Measurements from ENCODE around the gene TRABD.
"Not testable (repeated sequence)": the region's sequence is repeated elsewhere in the genome, so short reads cannot be mapped to it uniquely, and the experiment has no call there.

Gene TRABD

GRCh38 chr22:50153056-50153755 is 32.5 kb upstream of the TRABD start:
- no peaks in the 10 kb centered on the region for H3K9me3 ChIP-seq (ENCODE audit: control insufficient read depth in 2 of 2, low read length in 2 of 2)
- no peak overlapping the region for H3K27ac ChIP-seq (ENCODE audit: low read length)
- H3K36me3 ChIP-seq (ENCODE audit: control insufficient read depth in 2 of 2, insufficient read depth in 2 of 2, low read length in 2 of 2) = no peaks in the 10 kb centered on the region
- no peak overlapping the region for H3K9ac ChIP-seq (ENCODE audit: low read length in 2 of 2)
- H3K4me1 ChIP-seq (ENCODE audit: control insufficient read depth, insufficient read depth, low read length) = no peaks in the 10 kb centered on the region
- no peak overlapping the region for H3K4me3 ChIP-seq (ENCODE audit: low read length in 2 of 2)
- H3K27me3 ChIP-seq (ENCODE audit: control insufficient read depth in 1 of 2, insufficient read depth in 2 of 2, low read length in 2 of 2) = no peaks in the 10 kb centered on the region

- H3K4me3 ChIP-seq (ENCODE audit: low read length in 2 of 2) = no peak overlapping the region
- no peak overlapping the region for H3K27ac ChIP-seq (ENCODE audit: low read length)
- no peaks in the 10 kb centered on the region for H3K4me1 ChIP-seq (ENCODE audit: control insufficient read depth, insufficient read depth, low read length)
- H3K36me3 ChIP-seq (ENCODE audit: control insufficient read depth in 2 of 2, insufficient read depth in 2 of 2, low read length in 2 of 2) = no peaks in the 10 kb centered on the region
- no peak overlapping the region for H3K9ac ChIP-seq (ENCODE audit: low read length in 2 of 2)
- no peaks in the 10 kb centered on the region for H3K9me3 ChIP-seq (ENCODE audit: control insufficient read depth in 2 of 2, low read length in 2 of 2)
- no peaks in the 10 kb centered on the region for H3K27me3 ChIP-seq (ENCODE audit: control insufficient read depth in 1 of 2, insufficient read depth in 2 of 2, low read length in 2 of 2)
These were observed 32.0 kb upstream of the TRABD start for GRCh38 chr22:50153756-50154140.

GRCh38 chr22:50157709-50158375 is 27.9 kb upstream of the TRABD start:
- Histone ChIP-seq H3K9me3 (ENCODE audit: control insufficient read depth in 2 of 2, low read length in 2 of 2) (no peaks in the 10 kb centered on the region), H3K27me3 (ENCODE audit: control insufficient read depth in 1 of 2, insufficient read depth in 2 of 2, low read length in 2 of 2) (no peaks in the 10 kb centered on the region), H3K27ac (ENCODE audit: low read length) (no peak overlapping the region), H3K4me1 (ENCODE audit: control insufficient read depth, insufficient read depth, low read length) (no peaks in the 10 kb centered on the region), H3K4me3 (ENCODE audit: low read length in 2 of 2) (no peak overlapping the region), H3K36me3 (ENCODE audit: control insufficient read depth in 2 of 2, insufficient read depth in 2 of 2, low read length in 2 of 2) (no peaks in the 10 kb centered on the region), H3K9ac (ENCODE audit: low read length in 2 of 2) (no peak overlapping the region)

GRCh38 chr22:50160947-50161346 is 24.8 kb upstream of the TRABD start:
- Histone ChIP-seq H3K27me3 (ENCODE audit: control insufficient read depth in 1 of 2, insufficient read depth in 2 of 2, low read length in 2 of 2) (peaks cover 0 to 2% of the 10 kb centered on the region in 2 donors), H3K4me3 (ENCODE audit: low read length in 2 of 2) (no peak overlapping the region), H3K9ac (ENCODE audit: low read length in 2 of 2) (no peak overlapping the region), H3K9me3 (ENCODE audit: control insufficient read depth in 2 of 2, low read length in 2 of 2) (no peaks in the 10 kb centered on the region), H3K4me1 (ENCODE audit: control insufficient read depth, insufficient read depth, low read length) (no peaks in the 10 kb centered on the region), H3K36me3 (ENCODE audit: control insufficient read depth in 2 of 2, insufficient read depth in 2 of 2, low read length in 2 of 2) (no peaks in the 10 kb centered on the region), H3K27ac (ENCODE audit: low read length) (no peak overlapping the region)

- peaks cover 0 to 2% of the 10 kb centered on the region in 2 donors for H3K27me3 ChIP-seq (ENCODE audit: control insufficient read depth in 1 of 2, insufficient read depth in 2 of 2, low read length in 2 of 2)
- no peaks in the 10 kb centered on the region for H3K9me3 ChIP-seq (ENCODE audit: control insufficient read depth in 2 of 2, low read length in 2 of 2)
- H3K36me3 ChIP-seq (ENCODE audit: control insufficient read depth in 2 of 2, insufficient read depth in 2 of 2, low read length in 2 of 2) = no peaks in the 10 kb centered on the region
- no peak overlapping the region for H3K4me3 ChIP-seq (ENCODE audit: low read length in 2 of 2)
- H3K27ac ChIP-seq (ENCODE audit: low read length) = no peak overlapping the region
- H3K4me1 ChIP-seq (ENCODE audit: control insufficient read depth, insufficient read depth, low read length) = no peaks in the 10 kb centered on the region
- no peak overlapping the region for H3K9ac ChIP-seq (ENCODE audit: low read length in 2 of 2)
These were observed 24.0 kb upstream of the TRABD start for GRCh38 chr22:50161508-50162390.

- H3K4me3 ChIP-seq (ENCODE audit: low read length in 2 of 2) = no peak overlapping the region
- H3K9me3 ChIP-seq (ENCODE audit: control insufficient read depth in 2 of 2, low read length in 2 of 2) = no peaks in the 10 kb centered on the region
- H3K9ac ChIP-seq (ENCODE audit: low read length in 2 of 2) = no peak overlapping the region
- H3K27ac ChIP-seq (ENCODE audit: low read length) = no peak overlapping the region
- no peaks in the 10 kb centered on the region for H3K36me3 ChIP-seq (ENCODE audit: control insufficient read depth in 2 of 2, insufficient read depth in 2 of 2, low read length in 2 of 2)
- H3K4me1 ChIP-seq (ENCODE audit: control insufficient read depth, insufficient read depth, low read length) = no peaks in the 10 kb centered on the region
- H3K27me3 ChIP-seq (ENCODE audit: control insufficient read depth in 1 of 2, insufficient read depth in 2 of 2, low read length in 2 of 2) = peaks cover 0 to 2% of the 10 kb centered on the region in 2 donors
These were observed 23.2 kb upstream of the TRABD start for GRCh38 chr22:50162391-50162956.

- no peak overlapping the region for H3K9ac ChIP-seq (ENCODE audit: low read length in 2 of 2)
- peaks cover 4% of the 10 kb centered on the region for H3K4me1 ChIP-seq (ENCODE audit: control insufficient read depth, insufficient read depth, low read length)
- peaks cover 6 to 7% of the 10 kb centered on the region in 2 donors for H3K27me3 ChIP-seq (ENCODE audit: control insufficient read depth in 1 of 2, insufficient read depth in 2 of 2, low read length in 2 of 2)
- H3K9me3 ChIP-seq (ENCODE audit: control insufficient read depth in 2 of 2, low read length in 2 of 2) = no peaks in the 10 kb centered on the region
- H3K4me3 ChIP-seq (ENCODE audit: low read length in 2 of 2) = no peak overlapping the region
- H3K27ac ChIP-seq (ENCODE audit: low read length) = no peak overlapping the region
- H3K36me3 ChIP-seq (ENCODE audit: control insufficient read depth in 2 of 2, insufficient read depth in 2 of 2, low read length in 2 of 2) = no peaks in the 10 kb centered on the region
These were observed 20.1 kb upstream of the TRABD start for GRCh38 chr22:50165436-50166123.

- Histone ChIP-seq H3K36me3 (ENCODE audit: control insufficient read depth in 2 of 2, insufficient read depth in 2 of 2, low read length in 2 of 2) (no peaks in the 10 kb centered on the region), H3K27ac (ENCODE audit: low read length) (no peak overlapping the region), H3K4me3 (ENCODE audit: low read length in 2 of 2) (no peak overlapping the region), H3K27me3 (ENCODE audit: control insufficient read depth in 1 of 2, insufficient read depth in 2 of 2, low read length in 2 of 2) (peaks cover 19% of the 10 kb centered on the region in 2 donors), H3K9ac (ENCODE audit: low read length in 2 of 2) (no peak overlapping the region), H3K9me3 (ENCODE audit: control insufficient read depth in 2 of 2, low read length in 2 of 2) (no peaks in the 10 kb centered on the region), H3K4me1 (ENCODE audit: control insufficient read depth, insufficient read depth, low read length) (peaks cover 10% of the 10 kb centered on the region)
These were observed 17.8 kb upstream of the TRABD start for GRCh38 chr22:50167689-50168489.

GRCh38 chr22:50168490-50169180 is 17.1 kb upstream of the TRABD start:
- H3K4me3 ChIP-seq (ENCODE audit: low read length in 2 of 2); H3K9ac ChIP-seq (ENCODE audit: low read length in 2 of 2); H3K27ac ChIP-seq (ENCODE audit: low read length); H3K9me3 ChIP-seq (ENCODE audit: control insufficient read depth in 2 of 2, low read length in 2 of 2); H3K4me1 ChIP-seq (ENCODE audit: control insufficient read depth, insufficient read depth, low read length); H3K36me3 ChIP-seq (ENCODE audit: control insufficient read depth in 2 of 2, insufficient read depth in 2 of 2, low read length in 2 of 2): not testable (repeated sequence)
- peaks cover 20 to 23% of the 10 kb centered on the region in 2 donors for H3K27me3 ChIP-seq (ENCODE audit: control insufficient read depth in 1 of 2, insufficient read depth in 2 of 2, low read length in 2 of 2)

Data from stomach smooth muscle (tissue), 2 donors.